Ovary (tissue), 3 donors: Measurements from ENCODE around the gene GATAD2A.

Experiments used
- CTCF ChIP-seq, 3 donors: fragments of 450-650 bp in 2 of 3; fragments of 200-600 bp in 1 of 3; IDR thresholded peaks; one replicate each; pipeline versions ENCODE4 v1.5.1 to v1.8.0; 2016 to 2022; ENCODE audit warnings: antibody characterized with exemption in 3 of 3, mild to moderate bottlenecking in 1 of 3
- EP300 ChIP-seq: sonication (generic); formaldehyde crosslinking; IDR thresholded peaks from one replicate; pipeline ENCODE4 v1.6.1; 2017; ENCODE audit warnings: antibody characterized with exemption
- POLR2A ChIP-seq: fragments of 450-650 bp; IDR thresholded peaks from one replicate; pipeline ENCODE4 v1.6.1; 2017; ENCODE audit warnings: antibody characterized with exemption, mild to moderate bottlenecking, moderate library complexity
- donor health status: DM: no; HTN: no; CAD: no.

DNA sequence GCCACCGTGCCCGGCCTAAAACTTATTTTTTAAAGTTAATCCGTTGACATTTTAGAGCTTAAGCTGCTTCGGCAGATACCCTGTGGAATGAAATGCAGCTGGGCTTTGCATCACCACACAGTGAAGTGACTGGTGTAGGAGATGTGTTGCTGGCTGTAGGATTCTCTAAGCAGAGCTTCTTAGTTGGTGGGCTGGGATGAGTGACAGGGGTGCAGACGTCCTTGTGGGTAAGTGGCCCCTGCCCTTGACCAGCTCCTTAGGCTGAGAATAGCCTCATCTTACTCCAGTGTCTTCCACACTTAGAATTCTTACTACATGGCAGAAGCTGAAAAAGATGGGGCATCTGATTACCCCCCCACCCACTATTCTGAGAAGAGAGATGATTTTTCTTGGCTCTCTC, 11.6 kb downstream of the GATAD2A start:
- TF ChIP-seq CTCF (IDR thresholded peaks at IDR 0.05) (no peak), POLR2A (no peak), EP300 (no peak)
